Measurements from ENCODE around the gene SNX5. TPM values are rescaled to one million over a fixed set of nuclear protein-coding genes. Genes with fewer than 3 reads are reported as not detected.
A peak's percentile ranks its signal among the peaks of the same experiment; 100 is the strongest.

SNX5 gene
- total and polyA plus RNA-seq, 3 donors from 2014 or later, result 72.3 to 116 (median 110) TPM

DNA sequence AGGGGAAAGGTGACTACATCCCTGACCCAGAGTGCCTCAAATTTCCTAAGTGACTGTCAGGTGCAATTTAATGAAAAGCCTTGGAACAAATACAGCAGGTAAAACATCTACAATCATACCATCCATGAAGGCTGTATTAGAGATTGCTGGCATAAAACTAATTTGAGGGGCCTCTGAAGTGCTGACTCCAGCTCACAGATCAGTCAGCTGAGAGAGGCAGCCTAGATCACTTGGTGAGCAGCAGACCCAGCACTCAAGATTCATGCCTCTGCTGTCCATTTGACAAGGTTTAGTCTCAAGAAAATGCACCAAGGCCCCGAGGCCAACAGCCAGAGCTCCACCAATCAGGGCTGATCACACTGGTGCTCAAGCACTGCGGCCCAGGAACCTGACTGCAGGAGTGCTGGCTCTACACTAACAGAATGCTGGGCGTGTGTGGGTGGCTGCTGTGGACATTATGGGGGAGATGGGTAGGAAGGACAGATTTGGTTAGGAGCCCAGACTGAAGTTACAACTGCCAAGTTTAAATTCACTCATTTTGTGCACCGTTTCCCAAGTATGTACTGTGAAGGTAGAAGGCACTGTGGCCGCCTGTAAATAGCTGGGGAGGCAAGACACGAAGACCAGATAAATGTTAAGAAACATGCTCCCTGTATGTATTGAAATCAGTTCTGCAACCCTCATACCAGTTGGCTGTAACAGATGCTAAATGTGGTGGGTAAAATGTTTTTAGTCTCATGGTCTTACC is 28.2 kb downstream of the SNX5 start:
- H3K9me3 ChIP-seq, result no peaks in the 10 kb centered on the region
- intact Hi-C loops (cut with DNase I; ENCODE audit: low total_unique reads), result no loop called here
- TF ChIP-seq CTCF (IDR thresholded peaks at IDR 0.05) (no peak), POLR2A (IDR thresholded peaks at IDR 0.05) (no peak)
- 53 to 66% methylated on average over 6 of the region's 6 CpGs for WGBS, 2 donors
- no peaks in the 10 kb centered on the region for H3K27me3 ChIP-seq
- peaks cover 24% of the 10 kb centered on the region for H3K4me1 ChIP-seq
- no peaks in the 10 kb centered on the region for H3K36me3 ChIP-seq (ENCODE audit: low read depth, missing control alignments)
- no peak for DNase-seq
- no peak overlapping the region for H3K4me3 ChIP-seq
- H3K27ac ChIP-seq, result no peak overlapping the region

DNA sequence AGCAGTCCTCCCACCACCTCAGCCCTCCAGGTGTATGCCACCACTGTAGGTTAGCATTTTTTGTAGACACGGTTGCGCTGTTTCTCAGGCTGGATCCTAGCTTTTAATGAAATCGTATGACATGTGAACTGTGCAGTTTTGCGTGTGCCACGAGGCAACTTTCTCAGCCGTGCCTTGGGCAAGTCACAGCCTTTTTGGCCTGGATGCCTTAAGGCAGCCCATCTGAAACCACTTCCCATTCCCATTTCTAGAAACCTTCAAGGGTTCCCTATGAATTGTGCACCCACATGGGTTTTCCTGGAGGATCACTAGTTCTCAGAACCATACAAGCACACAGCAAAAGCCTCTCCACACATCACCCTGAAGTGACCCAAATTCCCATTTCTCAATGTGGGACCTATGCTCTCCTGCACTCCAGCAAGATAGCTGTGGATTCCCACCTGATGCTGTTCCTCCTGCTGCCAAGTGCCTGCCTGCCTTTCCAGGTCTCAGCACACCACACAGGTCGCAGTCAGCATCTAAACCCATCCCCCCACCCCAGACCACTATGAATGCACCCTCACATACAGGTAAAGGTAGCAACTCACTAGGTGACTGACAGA is 28.9 kb downstream of the SNX5 start:
- intact Hi-C loops (cut with DNase I; ENCODE audit: low total_unique reads), result no loop called here
- peaks cover 24% of the 10 kb centered on the region for H3K4me1 ChIP-seq
- H3K27ac ChIP-seq, result no peak overlapping the region
- no peak overlapping the region for H3K4me3 ChIP-seq
- no peaks in the 10 kb centered on the region for H3K27me3 ChIP-seq
- WGBS, 2 donors, result 53 to 64% methylated on average over 7 of the region's 7 CpGs
- H3K36me3 ChIP-seq (ENCODE audit: low read depth, missing control alignments), result no peaks in the 10 kb centered on the region
- no peak for DNase-seq
- no peaks in the 10 kb centered on the region for H3K9me3 ChIP-seq
- no peak for TF ChIP-seq POLR2A (IDR thresholded peaks at IDR 0.05)
- no peak for TF ChIP-seq CTCF (IDR thresholded peaks at IDR 0.05)

- Histone ChIP-seq H3K9me3 (no peaks in the 10 kb centered on the region), H3K4me3 (no peak overlapping the region), H3K27me3 (no peaks in the 10 kb centered on the region), H3K4me1 (peaks cover 24% of the 10 kb centered on the region), H3K27ac (no peak overlapping the region), H3K36me3 (ENCODE audit: low read depth, missing control alignments) (no peaks in the 10 kb centered on the region)
- 25 to 35% methylated on average over 12 to 13 of the region's 13 CpGs for WGBS, 2 donors
- no peak for TF ChIP-seq POLR2A (IDR thresholded peaks at IDR 0.05)
- TF ChIP-seq CTCF (IDR thresholded peaks at IDR 0.05), result peak; percentile 75 to 83 (median 82)
- DNase-seq, result peak; percentile 71
- intact Hi-C loops (cut with DNase I; ENCODE audit: low total_unique reads), result no loop called here
Observed at GRCh38 chr20:17938871-17939619, 29.5 kb downstream of the SNX5 start.

DNA sequence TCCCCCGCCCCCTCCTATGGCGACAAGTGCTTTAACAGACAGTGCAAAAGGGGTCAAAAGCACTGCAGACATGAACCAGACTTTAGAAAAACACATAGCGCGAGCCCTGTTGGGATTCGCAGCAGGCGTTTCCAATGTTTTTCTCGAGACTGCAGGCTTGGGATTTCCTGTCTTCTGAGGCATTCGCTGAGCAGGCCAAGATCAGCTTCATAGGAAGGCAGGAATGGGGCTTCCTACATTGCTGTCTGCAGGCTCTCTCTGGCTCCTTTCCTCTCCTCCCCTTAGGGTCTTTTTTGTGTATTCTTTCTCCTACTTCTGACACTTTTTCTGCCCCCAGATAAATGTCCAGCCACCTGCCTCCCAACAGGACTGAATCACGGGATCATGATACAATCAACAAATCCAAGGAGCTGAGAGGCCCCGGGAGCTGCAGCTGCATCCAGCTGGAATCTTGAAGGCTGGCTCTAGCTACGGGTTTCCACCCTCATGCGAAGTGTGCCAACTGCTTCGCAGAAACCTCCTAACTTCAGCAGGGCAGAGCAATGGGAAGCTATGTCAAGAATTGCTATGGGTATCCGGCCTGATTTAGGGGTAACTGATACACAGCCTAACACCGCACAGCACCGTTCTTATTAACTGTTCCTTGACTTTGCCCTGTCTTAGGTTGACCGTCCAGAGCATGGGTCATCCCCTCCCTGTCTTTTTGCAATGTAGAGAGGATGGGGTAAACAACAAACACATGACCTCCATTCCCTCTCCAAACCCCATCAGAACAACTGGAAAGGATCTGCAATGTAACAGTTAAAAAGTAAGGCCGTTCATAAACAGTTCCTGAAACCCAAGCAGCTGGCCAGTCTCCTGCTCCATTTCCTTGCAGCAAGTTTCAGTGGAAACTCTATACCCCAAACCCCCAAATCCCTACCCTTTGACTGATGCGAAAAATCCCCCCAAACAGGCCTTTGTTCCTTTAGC is 31.5 kb downstream of the SNX5 start:
- Histone ChIP-seq H3K4me3 (no peak overlapping the region), H3K27me3 (no peaks in the 10 kb centered on the region), H3K36me3 (ENCODE audit: low read depth, missing control alignments) (no peaks in the 10 kb centered on the region), H3K4me1 (peaks cover 24% of the 10 kb centered on the region), H3K27ac (peak overlapping the region in 1 of 2 donors; percentile 48), H3K9me3 (no peaks in the 10 kb centered on the region)
- DNase-seq, result peak; percentile 68
- 36% methylated on average over 19 of the region's 19 CpGs for WGBS, 2 donors
- intact Hi-C loops (cut with DNase I; ENCODE audit: low total_unique reads), result no loop called here
- TF ChIP-seq POLR2A (IDR thresholded peaks at IDR 0.05) (no peak), CTCF (IDR thresholded peaks at IDR 0.05) (no peak)
